HG03354 (cell line): ENCODE measurements around the gene COL13A1.

Source experiments
- ATAC-seq: cut with Tn5 transposase; IDR thresholded peaks from one replicate; pipeline ENCODE4 v1.9.1; 2021; ENCODE audit warnings: mild to moderate bottlenecking; ENCODE audit not compliant: unreplicated experiment, poor library complexity, severe bottlenecking

Gene COL13A1

DNA sequence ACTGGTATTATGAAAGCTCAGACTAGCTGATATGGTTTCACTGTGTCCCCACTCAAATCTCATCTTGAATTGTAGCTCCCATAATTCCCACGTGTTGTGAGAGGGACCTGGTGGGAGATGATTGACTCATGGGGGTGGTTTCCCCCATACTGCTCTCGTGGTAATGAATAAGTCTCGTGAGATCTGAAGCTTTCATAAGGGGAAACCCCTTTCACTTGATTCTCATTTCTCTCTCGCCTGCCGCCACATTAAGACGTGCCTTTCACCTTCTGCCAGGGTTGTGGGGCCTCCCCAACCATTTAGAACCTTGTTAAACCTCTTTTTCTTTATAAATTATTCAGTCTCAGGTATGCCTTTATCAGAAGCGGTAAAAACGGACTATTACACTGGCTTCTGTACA lies 40.3 kb downstream of the COL13A1 start:
- no peak for ATAC-seq

DNA sequence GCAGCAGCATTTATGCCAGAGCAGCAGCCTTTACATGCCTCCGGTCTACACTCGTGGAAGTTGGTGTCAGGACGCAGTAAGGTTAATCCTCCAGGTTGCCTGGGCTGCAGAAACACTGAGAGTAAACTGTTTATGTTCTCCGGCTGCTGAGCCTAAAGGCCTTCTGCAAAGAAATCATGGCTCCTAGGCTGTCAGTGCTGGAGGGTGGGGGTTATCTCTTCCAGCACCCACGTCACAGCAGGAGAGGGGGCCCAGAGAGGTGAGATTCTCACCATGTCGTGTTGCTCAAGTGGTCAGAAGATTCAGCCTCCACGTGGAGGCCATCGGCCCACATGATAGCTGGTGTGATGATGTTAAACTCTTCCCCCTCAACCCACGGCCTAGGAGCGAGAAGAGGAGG lies 41.2 kb downstream of the COL13A1 start:
- ATAC-seq, result no peak

DNA sequence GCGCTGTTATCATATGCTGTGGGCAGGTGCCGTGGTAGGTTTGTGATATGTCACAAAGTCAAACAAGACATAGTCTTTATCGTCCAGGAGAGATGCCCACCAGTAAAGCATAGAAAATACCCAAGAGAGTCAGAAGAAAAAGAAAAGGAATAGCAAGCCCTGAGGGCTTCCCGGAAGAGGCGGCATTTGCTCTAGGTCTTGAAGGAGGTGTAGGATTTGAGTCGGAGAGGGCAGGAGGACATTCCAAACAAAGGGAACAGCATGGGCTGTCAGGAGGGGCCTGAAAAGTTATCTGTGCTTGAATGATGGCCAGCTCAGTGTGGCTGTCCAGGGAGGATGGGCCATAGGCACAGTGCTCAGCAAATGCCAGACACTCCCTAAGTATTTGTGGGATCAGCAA lies 42.2 kb downstream of the COL13A1 start:
- no peak for ATAC-seq

DNA sequence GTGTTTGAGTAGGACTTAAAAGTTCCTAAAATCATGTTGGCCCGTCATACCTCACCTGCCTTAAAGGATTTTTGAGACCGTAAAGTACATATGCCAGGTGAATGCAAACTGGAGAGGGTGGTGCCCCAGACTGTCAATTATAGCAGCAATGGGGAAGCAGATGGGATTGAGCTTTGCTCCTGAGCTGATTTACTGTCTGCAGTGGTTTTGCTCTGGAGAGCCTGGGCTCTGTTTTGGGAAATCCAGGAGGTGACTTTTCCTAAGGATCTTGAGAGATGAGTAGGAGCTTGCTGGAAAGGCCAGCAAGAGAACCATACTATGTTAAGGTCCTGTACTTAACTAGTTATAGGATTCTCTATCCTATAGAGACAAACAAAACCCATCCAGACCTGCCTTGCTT lies 43.0 kb downstream of the COL13A1 start:
- ATAC-seq, result no peak

DNA sequence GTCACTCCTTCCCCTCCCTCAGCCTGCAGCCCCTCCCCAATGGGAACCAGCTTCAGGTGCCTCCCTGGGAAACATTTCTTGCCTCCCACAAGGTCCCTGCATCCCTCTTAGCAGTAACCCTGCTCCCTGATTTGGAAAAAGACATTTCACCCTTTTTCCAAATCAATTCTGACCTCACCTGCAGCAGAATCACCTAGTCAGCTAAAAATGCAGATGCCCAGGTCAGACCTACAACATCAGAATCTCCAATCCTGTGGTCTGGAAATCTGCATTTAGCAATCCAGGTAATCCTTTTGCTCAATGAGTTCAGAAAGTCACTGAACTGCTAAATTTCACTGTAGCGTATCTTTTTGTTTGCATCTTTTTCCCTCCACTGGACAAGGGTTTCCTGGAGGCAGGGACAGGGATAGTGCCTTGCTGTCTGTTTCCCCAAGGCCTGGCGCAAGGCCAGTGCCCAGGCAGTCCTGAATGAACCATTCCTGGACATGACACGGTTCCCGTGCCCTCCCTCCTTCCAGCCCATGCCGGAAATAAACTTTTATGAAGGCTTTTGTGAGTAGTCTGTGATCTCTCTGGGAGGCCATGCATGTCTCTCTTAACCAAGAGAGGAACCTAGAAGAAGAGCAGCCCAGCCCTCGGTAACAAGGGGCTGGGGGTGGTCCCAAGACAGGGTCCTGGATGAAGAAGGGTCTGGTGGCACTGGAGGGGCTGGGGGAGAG lies 44.0 kb downstream of the COL13A1 start:
- no peak for ATAC-seq

DNA sequence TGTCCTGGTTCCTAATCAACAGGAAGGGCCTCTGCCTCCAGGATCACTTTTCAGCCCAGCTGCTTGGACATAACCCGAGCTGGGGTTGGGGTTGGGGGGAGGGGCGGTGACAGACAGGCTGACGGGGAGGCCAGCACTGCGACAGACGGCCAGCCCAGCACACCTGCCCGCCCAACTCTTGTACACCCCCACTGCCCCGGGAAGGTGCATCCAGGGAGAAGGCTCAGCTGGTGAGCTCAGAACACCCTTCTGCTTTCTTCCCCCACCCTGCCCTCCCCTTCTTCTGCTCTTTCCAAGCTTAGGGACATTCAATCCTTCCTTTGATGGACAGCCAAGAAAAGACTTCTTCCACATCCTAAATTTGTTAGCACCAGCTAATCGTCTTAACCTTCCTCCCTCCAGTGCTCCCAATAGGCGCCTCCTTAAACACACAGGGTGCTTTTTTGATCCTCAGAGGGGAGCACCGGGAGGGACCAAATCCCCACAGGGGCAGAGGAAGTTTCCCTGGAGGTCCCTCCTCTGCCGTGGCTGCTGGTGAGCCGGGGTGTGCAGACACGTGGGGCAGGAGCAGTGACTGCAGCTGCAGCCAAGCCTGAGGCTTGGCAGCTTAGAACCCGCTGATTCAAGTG lies 44.7 kb downstream of the COL13A1 start:
- no peak for ATAC-seq

DNA sequence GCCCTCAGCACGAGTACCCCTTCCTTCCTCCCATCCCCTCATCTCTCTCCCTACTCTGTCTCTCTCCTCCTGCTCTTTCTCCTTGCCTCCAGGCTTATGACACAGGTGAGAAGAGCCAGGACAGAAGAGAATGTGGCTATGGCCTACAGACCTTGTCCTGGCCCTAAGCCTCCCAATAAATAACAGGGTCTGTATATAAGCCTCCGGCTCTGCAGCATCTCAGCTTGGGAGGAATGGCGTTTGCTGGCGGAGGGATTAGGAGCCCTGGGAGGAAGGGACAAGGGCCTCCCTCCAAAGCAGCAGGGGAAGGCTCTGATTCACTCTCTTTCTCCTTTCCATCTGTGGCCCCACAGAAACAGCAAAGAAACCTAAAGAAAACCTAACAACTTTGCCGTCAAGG lies 45.8 kb downstream of the COL13A1 start:
- no peak for ATAC-seq

DNA sequence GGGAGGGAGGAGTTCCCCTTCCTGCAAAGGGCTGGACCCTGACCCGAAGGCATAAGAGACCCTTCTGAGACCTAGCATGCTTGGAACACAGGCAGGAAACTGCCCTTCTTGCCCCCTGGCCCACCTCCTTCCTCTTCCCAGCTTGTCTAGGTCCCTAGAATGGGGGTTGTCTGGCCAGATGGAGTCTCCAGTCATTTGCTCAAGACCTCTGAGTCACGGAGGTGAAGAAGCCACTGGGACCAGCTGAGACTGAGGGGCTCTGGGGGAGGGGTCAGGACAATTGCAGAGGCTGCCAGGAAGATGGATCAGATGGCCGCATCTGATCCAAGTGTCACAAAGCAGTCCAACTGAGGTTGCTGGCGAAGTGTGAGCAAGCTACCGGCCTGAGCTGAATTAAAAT lies 46.2 kb downstream of the COL13A1 start:
- ATAC-seq, result no peak

DNA sequence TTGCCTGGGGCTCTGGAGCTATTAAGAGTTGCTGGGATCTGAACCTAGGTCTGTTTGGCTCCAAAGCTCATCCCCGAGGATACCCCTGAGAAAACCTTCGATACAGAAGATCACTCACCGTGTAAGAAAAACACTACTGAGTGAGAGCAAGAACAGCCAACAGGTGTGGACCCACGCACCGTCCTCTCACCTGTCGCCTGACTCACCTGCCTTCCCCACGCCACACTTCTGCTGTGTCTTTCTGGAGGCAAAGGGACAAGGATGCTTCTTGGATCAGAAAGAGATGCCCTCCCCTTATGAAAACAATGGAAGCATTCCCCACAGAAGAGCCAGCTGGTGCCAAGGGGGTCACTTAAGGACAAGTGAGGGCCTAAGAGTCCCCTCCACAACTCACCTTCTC lies 46.7 kb downstream of the COL13A1 start:
- no peak for ATAC-seq

DNA sequence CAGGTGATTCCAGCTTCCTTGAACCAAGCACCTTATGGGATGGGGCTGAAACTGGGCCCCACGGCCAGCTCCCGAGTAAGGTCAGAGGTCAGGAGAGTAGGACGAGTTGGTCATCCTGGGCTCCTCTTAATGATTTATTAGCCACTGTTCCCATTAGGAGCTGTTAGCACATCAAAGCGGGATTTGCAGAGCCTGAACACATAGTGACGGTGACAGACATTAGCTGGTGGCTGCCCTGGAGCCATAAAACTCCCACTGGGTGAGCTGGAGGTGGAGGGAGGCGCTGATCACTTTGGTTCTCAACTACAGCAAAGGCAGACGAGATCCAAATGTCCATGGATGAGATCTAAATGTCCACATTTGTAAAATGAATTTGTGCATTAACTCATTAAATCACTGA lies 48.1 kb downstream of the COL13A1 start:
- no peak for ATAC-seq

DNA sequence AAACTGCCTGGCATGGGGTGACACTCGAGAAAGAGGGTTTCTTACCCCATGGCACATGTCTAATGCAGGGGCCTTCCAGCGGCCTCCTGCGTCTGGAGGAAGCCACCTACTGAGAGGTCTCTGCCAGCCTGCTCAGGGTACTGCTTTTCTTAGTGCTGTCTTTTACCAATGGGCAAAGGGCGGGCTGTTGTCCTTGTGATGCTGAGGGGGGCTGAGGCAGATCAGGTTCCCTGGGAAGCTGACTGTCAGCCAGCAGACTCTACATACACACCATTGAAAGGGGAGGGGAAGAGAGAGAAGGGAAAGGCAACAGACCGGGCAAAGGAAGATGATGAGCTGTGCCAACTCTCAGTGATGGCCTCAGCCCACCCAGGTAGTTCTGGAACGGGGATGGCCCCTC lies 48.7 kb downstream of the COL13A1 start:
- ATAC-seq, result no peak

DNA sequence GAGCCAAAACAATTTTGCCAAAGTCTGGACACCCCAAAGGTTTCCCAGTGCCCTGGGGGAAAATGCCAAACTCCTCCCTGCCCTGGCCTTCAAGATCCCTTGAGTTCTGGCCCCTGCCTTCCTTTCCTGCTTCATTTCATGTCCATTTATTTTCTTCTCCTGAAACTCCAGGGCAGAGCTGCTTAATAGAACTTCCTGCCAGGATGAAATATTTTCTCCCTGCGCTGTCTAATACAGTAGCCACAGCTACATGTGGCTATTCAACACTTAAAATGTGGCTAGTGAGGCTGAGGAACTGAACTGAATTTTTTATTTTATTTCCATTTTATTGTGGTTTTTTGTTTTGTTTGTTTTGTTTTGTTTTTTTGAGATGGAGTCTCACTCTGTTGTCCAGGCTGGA lies 49.6 kb downstream of the COL13A1 start:
- ATAC-seq, result no peak

DNA sequence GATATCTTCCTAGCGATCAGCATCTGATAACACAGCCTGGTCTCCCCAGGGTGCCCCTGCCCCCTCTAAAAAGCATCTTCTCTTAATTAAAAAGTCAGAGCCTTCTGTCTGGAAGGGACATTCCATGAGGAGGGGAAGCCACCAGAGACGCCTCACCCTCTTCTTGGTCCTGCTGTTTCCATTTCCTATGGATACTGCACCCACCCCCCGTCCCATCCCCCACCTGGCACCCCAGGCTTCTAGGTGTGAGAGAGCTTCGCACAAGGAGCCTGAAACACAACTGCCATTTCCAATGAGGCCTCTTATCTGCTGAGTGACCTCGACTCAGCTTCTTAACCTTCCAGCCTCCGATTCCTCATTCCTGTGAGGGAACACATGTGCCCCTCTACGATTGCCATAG lies 51.4 kb downstream of the COL13A1 start:
- no peak for ATAC-seq

DNA sequence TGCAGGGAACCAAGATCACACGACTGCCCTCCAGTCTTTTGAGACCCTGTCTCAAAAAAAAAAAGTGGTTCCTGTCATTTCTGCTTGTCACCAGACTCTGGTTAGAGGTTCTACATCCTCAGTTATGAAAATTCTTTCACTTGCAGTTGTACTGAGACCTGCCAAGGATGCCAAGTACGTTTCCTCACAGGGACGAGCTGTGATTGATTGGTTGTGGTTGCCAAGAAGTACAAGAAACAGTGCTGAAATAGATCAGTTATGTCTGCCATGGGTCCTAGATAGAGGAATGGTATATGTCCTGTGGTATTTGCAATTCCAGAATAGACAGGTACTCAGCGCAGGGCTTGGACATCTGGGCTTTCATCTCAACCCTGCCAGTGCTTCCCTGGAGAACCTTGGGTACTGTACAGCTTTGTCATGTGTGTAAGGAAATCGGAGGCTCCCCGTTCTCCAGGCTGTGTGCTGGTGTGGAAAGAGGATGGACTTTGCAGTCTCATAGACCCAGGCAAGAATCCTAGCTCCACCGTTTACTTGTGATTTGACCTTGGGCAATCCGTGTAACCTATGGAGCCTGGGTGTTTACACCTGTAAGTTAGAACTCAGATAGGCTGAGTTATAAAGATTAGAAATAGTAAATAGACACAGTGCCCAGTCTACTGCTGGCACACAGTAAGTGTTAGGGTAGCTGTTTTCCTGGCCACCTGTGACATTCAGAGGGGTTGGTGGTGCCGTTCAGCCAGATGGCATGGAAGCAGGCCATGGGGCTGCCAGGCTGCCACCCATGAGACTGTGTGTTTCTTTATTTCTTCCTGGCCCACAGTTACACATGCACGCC lies 53.0 kb downstream of the COL13A1 start:
- no peak for ATAC-seq

DNA sequence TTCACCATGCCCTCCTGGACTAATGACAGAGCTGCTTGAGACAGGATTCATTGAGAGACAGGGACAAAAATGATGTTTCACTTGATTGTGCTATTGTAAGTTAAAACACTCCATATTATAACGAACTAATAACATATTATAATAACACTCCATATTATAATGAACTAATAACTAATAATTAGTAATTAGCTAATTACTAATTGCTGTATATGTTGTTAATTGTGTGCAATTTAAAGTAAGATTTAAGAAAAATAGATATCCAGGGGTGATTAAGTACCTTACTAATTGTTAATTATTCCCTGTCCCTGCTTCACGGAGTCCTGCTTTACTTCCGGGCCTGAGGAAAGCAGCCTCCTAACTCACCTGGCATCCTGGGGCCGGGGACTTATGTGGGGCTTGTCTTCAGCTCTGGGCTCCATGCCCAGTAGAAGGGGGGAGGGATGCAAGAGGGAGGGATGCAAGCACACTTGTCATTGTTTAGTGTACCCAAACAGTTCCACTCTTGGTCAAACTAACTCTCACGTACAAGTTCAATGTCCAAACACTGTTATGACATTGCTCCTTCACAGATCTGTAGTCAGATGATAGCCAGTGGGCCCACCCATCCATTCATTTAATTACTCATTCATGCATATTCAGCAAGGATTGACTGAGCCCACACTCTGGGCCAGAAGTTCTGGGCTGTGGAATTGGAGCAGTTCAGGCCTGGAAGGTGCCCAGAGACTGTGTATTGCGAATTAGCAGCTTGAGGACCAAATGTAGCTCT lies 53.8 kb downstream of the COL13A1 start:
- no peak for ATAC-seq

DNA sequence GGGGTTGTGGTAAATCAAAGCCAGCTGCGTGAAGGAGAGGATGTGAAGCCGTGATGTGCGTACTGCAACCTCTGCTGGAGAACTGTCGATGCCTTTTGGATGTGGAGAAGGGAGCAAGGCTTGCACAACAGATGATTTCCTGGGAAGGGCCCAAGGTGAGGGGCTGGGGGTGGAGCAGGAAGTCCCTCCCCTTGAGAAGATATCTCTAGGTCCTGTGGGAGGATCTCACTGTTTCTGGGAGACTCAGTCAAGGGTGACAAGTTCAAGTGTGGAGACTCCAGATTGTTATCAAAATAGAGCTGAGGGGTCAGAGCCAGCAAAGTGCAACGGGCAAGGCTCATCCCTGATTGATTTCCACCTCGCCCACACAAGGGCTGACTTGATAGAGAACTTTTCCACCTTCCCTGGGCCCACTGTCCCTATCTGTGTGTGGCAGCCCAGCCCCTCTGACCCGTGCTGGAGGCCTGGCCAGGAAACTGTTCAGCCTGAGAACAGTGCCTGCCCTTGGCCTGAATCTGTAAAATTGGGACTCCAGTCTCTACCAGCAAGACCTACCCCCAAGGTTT lies 55.0 kb downstream of the COL13A1 start:
- ATAC-seq, result no peak

DNA sequence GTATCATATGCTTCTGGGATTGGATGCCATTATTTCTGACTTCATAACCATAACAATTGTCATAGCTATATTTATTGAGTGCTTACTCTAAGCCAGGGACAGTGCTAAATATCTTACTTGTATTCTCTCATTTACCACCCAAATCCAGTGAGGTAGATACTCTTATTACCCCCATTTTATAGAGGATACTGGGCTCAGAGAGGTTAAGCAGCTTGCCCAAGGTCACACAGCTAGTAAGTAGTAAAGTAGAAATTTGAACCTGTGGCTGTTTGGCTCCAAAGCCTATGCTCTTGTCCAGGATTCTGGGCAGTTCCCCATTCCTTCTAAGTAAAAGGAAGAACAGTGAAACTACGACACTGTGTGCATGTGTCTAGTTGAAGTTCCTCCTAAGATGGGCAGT lies 56.5 kb downstream of the COL13A1 start:
- no peak for ATAC-seq

DNA sequence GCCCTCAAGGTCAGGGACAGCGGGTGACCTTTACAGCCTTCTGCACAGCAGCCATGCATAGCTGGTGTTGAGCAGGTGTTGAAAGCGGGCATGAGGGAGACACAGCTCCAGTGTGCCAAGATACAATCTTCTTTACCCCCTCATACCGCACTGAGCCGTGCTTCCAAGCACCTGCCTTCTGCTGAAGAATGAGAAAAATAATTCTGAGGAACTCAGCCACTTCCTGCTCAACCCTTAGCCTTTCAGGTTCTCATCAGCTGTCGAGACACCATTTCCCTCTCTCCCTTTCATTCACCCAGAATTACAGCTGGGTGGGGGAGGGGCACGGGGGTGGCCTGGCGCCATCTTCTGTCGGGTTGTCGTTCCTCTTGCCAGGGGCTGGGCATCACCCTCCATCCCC lies 58.6 kb downstream of the COL13A1 start:
- no peak for ATAC-seq

DNA sequence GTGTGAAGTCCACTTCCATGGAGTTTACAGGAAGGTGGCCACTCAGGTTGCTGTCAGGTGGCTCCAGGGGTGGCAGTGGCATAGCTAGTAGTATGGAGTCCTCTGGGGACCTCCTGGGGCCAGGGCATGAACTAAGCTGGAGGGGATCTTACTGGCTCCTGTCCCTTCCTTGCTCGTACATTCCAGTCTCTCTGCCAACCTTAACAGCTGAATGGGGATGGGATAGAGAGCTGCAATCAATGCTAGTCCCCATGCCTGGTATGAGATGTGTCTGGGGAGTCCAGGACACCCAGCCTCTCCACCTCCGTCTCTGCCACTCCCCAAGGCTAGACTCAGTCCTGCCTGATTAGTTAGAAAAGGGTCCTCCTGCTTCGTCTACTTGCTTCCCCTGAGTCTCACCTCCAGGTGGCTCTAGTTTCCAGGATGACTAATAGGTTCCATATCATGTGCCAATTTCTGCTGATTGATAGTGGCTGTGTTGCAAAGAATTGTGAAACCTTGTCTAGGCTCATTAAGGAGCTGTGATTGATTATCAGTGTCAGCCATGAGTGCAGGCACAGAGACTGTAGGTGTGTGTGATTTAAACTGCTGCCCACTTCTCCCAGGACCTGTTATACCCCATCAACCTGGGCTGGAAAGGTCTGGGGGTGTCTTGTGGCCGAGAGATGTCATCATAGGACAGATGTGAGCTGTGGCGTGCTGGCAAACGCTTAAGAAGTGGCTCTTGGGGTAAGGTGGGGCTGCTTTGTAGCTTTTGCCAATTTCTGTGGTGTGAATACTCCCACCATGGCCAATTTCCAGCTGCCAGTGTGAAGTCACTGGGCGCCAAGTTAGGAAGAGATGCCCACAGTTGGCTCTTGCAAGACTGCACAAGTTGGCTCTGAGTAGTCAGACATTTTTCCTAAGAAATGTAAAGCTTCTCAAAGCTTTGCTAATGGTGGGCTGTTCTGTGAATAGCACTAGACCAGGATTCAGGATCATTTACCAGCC lies 59.8 kb downstream of the COL13A1 start:
- ATAC-seq, result no peak
